ENCODE measurements around the gene MAGEA1. TPM values are rescaled to one million over a fixed set of nuclear protein-coding genes. Genes with fewer than 3 reads are reported as not detected.
A peak's percentile ranks its signal among the peaks of the same experiment; 100 is the strongest.

Gene MAGEA1
- total RNA-seq, 2 donors from 2014 or later = not detected

GRCh38 chrX:153206425-153207046, 27.5 kb downstream of the MAGEA1 start:
- no peak for ATAC-seq
- DNase-seq (ENCODE audit: low spot score) = no peak
- Mint-ChIP-seq H3K4me1 (ENCODE audit: low read depth in 2 of 2) (no peaks in the 10 kb centered on the region), H3K27ac (no peak overlapping the region), H3K4me3 (no peak overlapping the region), H3K9me3 (peaks cover 6% of the 10 kb centered on the region), H3K27me3 (peaks cover 29 to 43% of the 10 kb centered on the region in 2 donors), H3K36me3 (no peaks in the 10 kb centered on the region)

- DNase-seq (ENCODE audit: low spot score) = no peak
- Mint-ChIP-seq H3K27me3 (peaks cover 31 to 44% of the 10 kb centered on the region in 2 donors), H3K4me1 (ENCODE audit: low read depth in 2 of 2) (no peaks in the 10 kb centered on the region), H3K4me3 (no peak overlapping the region), H3K36me3 (peaks cover 4% of the 10 kb centered on the region), H3K27ac (no peak overlapping the region), H3K9me3 (peaks cover 8% of the 10 kb centered on the region)
- ATAC-seq = no peak
Measured at GRCh38 chrX:153209347-153209746, 30.3 kb downstream of the MAGEA1 start.

- no peak overlapping the region for H3K4me3 Mint-ChIP-seq
- H3K27me3 Mint-ChIP-seq = peaks cover 27 to 32% of the 10 kb centered on the region in 2 donors
- peaks cover 4% of the 10 kb centered on the region for H3K36me3 Mint-ChIP-seq
- DNase-seq (ENCODE audit: low spot score) (no peak), ATAC-seq (no peak)
- H3K4me1 Mint-ChIP-seq (ENCODE audit: low read depth in 2 of 2) = no peaks in the 10 kb centered on the region
- H3K27ac Mint-ChIP-seq = no peak overlapping the region
- peaks cover 8% of the 10 kb centered on the region for H3K9me3 Mint-ChIP-seq
Measured at GRCh38 chrX:153214934-153215333, 35.9 kb downstream of the MAGEA1 start.

GRCh38 chrX:153216926-153217325, 37.8 kb downstream of the MAGEA1 start:
- no peaks in the 10 kb centered on the region for H3K4me1 Mint-ChIP-seq (ENCODE audit: low read depth in 2 of 2)
- H3K27me3 Mint-ChIP-seq = peaks cover 15 to 20% of the 10 kb centered on the region in 2 donors
- DNase-seq (ENCODE audit: low spot score) (no peak), ATAC-seq (no peak)
- no peaks in the 10 kb centered on the region for H3K9me3 Mint-ChIP-seq
- H3K4me3 Mint-ChIP-seq = no peak overlapping the region
- H3K36me3 Mint-ChIP-seq = peaks cover 4% of the 10 kb centered on the region
- H3K27ac Mint-ChIP-seq = no peak overlapping the region

- Mint-ChIP-seq H3K27ac (no peak overlapping the region), H3K4me1 (ENCODE audit: low read depth in 2 of 2) (peaks cover 0 to 9% of the 10 kb centered on the region in 2 donors), H3K27me3 (peaks cover 11 to 22% of the 10 kb centered on the region in 2 donors), H3K4me3 (no peak overlapping the region), H3K9me3 (no peaks in the 10 kb centered on the region), H3K36me3 (no peaks in the 10 kb centered on the region)
- DNase-seq (ENCODE audit: low spot score) (no peak), ATAC-seq (no peak)
Measured at GRCh38 chrX:153225438-153226098, 46.5 kb downstream of the MAGEA1 start.

- Mint-ChIP-seq H3K4me1 (ENCODE audit: low read depth in 2 of 2) (peaks cover 0 to 9% of the 10 kb centered on the region in 2 donors), H3K9me3 (no peaks in the 10 kb centered on the region), H3K27ac (no peak overlapping the region), H3K36me3 (no peaks in the 10 kb centered on the region), H3K4me3 (no peak overlapping the region), H3K27me3 (peaks cover 12 to 19% of the 10 kb centered on the region in 2 donors)
- ATAC-seq (peak in 1 of 2 donors; percentile 57), DNase-seq (ENCODE audit: low spot score) (no peak)
Measured at GRCh38 chrX:153226344-153227185, 47.5 kb downstream of the MAGEA1 start.

Other genes starting within 250 kb of the MAGEA1 start
- not detected for gene PNMA5, start 185.2 kb upstream of the MAGEA1 start, total RNA-seq
- gene PNMA3, start 122.8 kb upstream of the MAGEA1 start, total RNA-seq = under 1 TPM; 0.53 to 0.55 TPM
- under 1 TPM in 1 of 2 donors, not detected in 1; 0.20 TPM for gene PNMA6A, start 106.8 kb upstream of the MAGEA1 start, total RNA-seq
- gene PNMA6F, start 142.5 kb downstream of the MAGEA1 start, total RNA-seq = not detected
- 10 to 100 TPM; 13.2 to 15.1 TPM for gene ZNF275, start 154.9 kb downstream of the MAGEA1 start, total RNA-seq
- not detected for gene PNMA6E, start 222.1 kb downstream of the MAGEA1 start, total RNA-seq
- gene ZFP92, start 232.2 kb downstream of the MAGEA1 start, total RNA-seq = 1 to 10 TPM; 2.1 to 3.3 TPM